ENCODE results near the gene SRRT. TPM values are rescaled to one million over a fixed set of nuclear protein-coding genes. Genes with fewer than 3 reads are reported as not detected.

SRRT gene
- total and polyA plus RNA-seq, 2 donors (not counting 1 experiment from before 2014, with no cell fraction given), result 198 to 209 TPM

DNA sequence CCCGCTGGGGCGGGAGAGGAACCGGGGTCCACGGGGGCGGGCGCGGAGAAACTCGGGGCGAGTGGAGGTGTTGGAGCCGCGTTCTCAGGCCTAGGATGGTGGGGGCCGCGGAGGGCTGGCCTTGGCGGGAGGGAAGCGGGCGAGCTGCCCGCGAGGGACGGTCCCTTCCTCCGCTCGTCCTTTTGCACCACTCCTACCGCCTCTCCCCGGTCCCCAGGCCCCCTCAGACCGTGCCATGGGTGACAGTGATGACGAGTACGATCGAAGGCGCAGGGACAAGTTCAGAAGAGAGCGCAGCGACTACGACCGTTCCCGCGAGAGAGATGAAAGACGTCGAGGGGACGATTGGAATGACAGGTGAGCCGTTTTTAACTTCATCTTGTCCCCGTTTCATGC, 451 bp downstream of the SRRT start:
- 0% methylated on average over 36 of the region's 39 CpGs for WGBS (ENCODE audit: insufficient coverage)
- Mint-ChIP-seq H3K27me3 (no peaks in the 10 kb centered on the region), H3K4me1 (peaks cover 41% of the 10 kb centered on the region), H3K9me3 (ENCODE audit: insufficient read depth) (no peaks in the 10 kb centered on the region), H3K4me3 (peak overlapping the region; percentile 97), H3K27ac (peak overlapping the region; percentile 95)
- peak overlapping the region; percentile 95 for H3K9ac ChIP-seq (ENCODE audit: low read length)
- DNase-seq, result no peak
- ChIA-PET CTCF (interaction anchor here (0.6 to 5.2 kb wide), 8 partner anchors 11 to 202 kb away, joined by 3 to 36 read pairs (median 6); partner anchors contain the start of genes ACHE, SLC12A9 and UFSP1), POLR2A (interaction anchor here (0.7 to 2.4 kb wide), 12 partner anchors 12 to 446 kb away, joined by 3 to 84 read pairs (median 5); partner anchors contain the start of genes ACHE, FBXO24, LRCH4 and MEPCE)
- peaks cover 64% of the 10 kb centered on the region for H3K79me2 ChIP-seq (ENCODE audit: control insufficient read depth, insufficient read depth, low read length)
- TF ChIP-seq EZH2 (IDR thresholded peaks at IDR 0.05; ENCODE audit: borderline replicate concordance, insufficient read depth, low read depth, low read length, poor library complexity, severe bottlenecking), result no peak
- TF ChIP-seq CTCF (IDR thresholded peaks at IDR 0.05), result no peak
- no peaks in the 10 kb centered on the region for H3K27me3 ChIP-seq (replicated peaks in 1 of 4; ENCODE audit: control extremely low read depth in 1 of 4, control insufficient read depth in 3 of 4, insufficient read depth in 4 of 4, low read length in 3 of 4)
- H3K9me3 ChIP-seq (ENCODE audit: control extremely low read depth in 1 of 3, control insufficient read depth in 2 of 3, insufficient read depth in 1 of 3, low read length in 2 of 3), result no peaks in the 10 kb centered on the region
- peak overlapping the region; percentile 81 for H3K4me2 ChIP-seq (replicated peaks; ENCODE audit: low read depth, low read length, poor library complexity, severe bottlenecking)
- H3K27ac ChIP-seq (ENCODE audit: low read length in 2 of 2), result peak overlapping the region; percentile 91 to 96
- H3K4me3 ChIP-seq (ENCODE audit: control extremely low read depth in 1 of 5, extremely low read depth in 1 of 5, insufficient read depth in 1 of 5, low read depth in 2 of 5, low read length in 4 of 5), result peak overlapping the region; percentile 73 to 99 (median 89)
- peak; percentile 39 for ATAC-seq (ENCODE audit: low read depth)
- H3K36me3 ChIP-seq (replicated peaks in 1 of 2; ENCODE audit: control extremely low read depth in 1 of 2, control insufficient read depth in 1 of 2, extremely low read depth in 1 of 2, insufficient read depth in 2 of 2, low read length in 1 of 2), result peaks cover 0 to 31% of the 10 kb centered on the region in 2 experiments
- H4K20me1 ChIP-seq (ENCODE audit: control insufficient read depth, insufficient read depth, low read length, poor library complexity, severe bottlenecking), result peaks cover 49% of the 10 kb centered on the region
- peak overlapping the region; percentile 95 for H2AFZ ChIP-seq (ENCODE audit: insufficient read depth, low read depth, low read length, poor library complexity, severe bottlenecking)
- H3K4me1 ChIP-seq (ENCODE audit: control insufficient read depth in 2 of 2, insufficient read depth in 2 of 2, low read length in 2 of 2), result peaks cover 22 to 32% of the 10 kb centered on the region in 2 donors
- intact Hi-C loops (cut with micrococcal nuclease), result loop anchor here (1.0 to 2.0 kb wide), 4 partner anchors 12 to 369 kb away; partner anchors contain the start of gene SLC12A9

DNA sequence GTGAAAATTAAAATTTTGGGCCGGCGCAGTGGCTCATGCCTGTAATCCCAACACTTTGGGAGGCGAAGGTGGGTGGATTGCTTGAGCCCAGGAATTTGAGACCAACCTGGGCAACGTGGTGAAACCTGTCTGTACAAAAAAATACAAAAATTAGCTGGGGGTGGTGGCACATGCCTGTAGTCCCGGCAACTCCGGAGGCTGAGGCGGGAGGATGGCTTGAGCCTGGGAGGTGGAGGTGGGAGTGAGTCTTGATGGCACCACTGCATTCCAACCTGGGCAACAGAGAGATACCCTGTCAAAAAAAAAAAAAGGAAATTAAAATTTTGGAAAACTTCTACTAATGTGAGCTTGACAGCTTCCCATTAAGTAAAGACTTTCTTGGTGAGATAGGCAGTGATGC, 3.1 kb downstream of the SRRT start:
- Mint-ChIP-seq H3K4me3 (no peak overlapping the region), H3K4me1 (peaks cover 41% of the 10 kb centered on the region), H3K27me3 (no peaks in the 10 kb centered on the region), H3K27ac (no peak overlapping the region), H3K9me3 (ENCODE audit: insufficient read depth) (no peaks in the 10 kb centered on the region)
- Histone ChIP-seq H2AFZ (ENCODE audit: insufficient read depth, low read depth, low read length, poor library complexity, severe bottlenecking) (no peak overlapping the region), H4K20me1 (ENCODE audit: control insufficient read depth, insufficient read depth, low read length, poor library complexity, severe bottlenecking) (peaks cover 73% of the 10 kb centered on the region), H3K27ac (ENCODE audit: low read length in 2 of 2) (no peak overlapping the region), H3K9me3 (ENCODE audit: control extremely low read depth in 1 of 3, control insufficient read depth in 2 of 3, insufficient read depth in 1 of 3, low read length in 2 of 3) (no peaks in the 10 kb centered on the region), H3K4me1 (ENCODE audit: control insufficient read depth in 2 of 2, insufficient read depth in 2 of 2, low read length in 2 of 2) (peaks cover 22 to 32% of the 10 kb centered on the region in 2 donors), H3K4me3 (ENCODE audit: control extremely low read depth in 1 of 5, extremely low read depth in 1 of 5, insufficient read depth in 1 of 5, low read depth in 2 of 5, low read length in 4 of 5) (no peak overlapping the region), H3K4me2 (replicated peaks; ENCODE audit: low read depth, low read length, poor library complexity, severe bottlenecking) (no peak overlapping the region), H3K9ac (ENCODE audit: low read length) (no peak overlapping the region), H3K27me3 (replicated peaks in 1 of 4; ENCODE audit: control extremely low read depth in 1 of 4, control insufficient read depth in 3 of 4, insufficient read depth in 4 of 4, low read length in 3 of 4) (no peaks in the 10 kb centered on the region), H3K36me3 (replicated peaks in 1 of 2; ENCODE audit: control extremely low read depth in 1 of 2, control insufficient read depth in 1 of 2, extremely low read depth in 1 of 2, insufficient read depth in 2 of 2, low read length in 1 of 2) (peaks cover 0 to 54% of the 10 kb centered on the region in 2 experiments), H3K79me2 (ENCODE audit: control insufficient read depth, insufficient read depth, low read length) (peaks cover 76% of the 10 kb centered on the region)
- 98% methylated on average over 4 of the region's 7 CpGs for WGBS (ENCODE audit: insufficient coverage)
- intact Hi-C loops (cut with micrococcal nuclease), result no loop called here
- ChIA-PET POLR2A (interaction anchor here (0.7 to 0.8 kb wide), 2 partner anchors 12 to 25 kb away, joined by 3 read pairs; partner anchors contain the start of gene UFSP1), CTCF (interaction anchor here (1.1 to 5.2 kb wide), 3 partner anchors 12 to 25 kb away, joined by 3 to 36 read pairs (median 4); partner anchors contain the start of genes SLC12A9 and UFSP1)
- TF ChIP-seq EZH2 (IDR thresholded peaks at IDR 0.05; ENCODE audit: borderline replicate concordance, insufficient read depth, low read depth, low read length, poor library complexity, severe bottlenecking) (no peak), CTCF (IDR thresholded peaks at IDR 0.05) (no peak)
- ATAC-seq (ENCODE audit: low read depth) (no peak), DNase-seq (no peak)
